Stomach smooth muscle (tissue), 2 donors: ENCODE data around the gene RESF1.

Experiments
- H3K27ac ChIP-seq: one replicate; pipeline ENCODE4 v1.7.0; 2013; ENCODE audit warnings: mild to moderate bottlenecking, low read length, inconsistent platforms
- H3K27me3 ChIP-seq, 2 donors: one replicate each; pipeline ENCODE4 v1.7.0; 2013; ENCODE audit warnings: low read length in 2 of 2; ENCODE audit not compliant: insufficient read depth in 2 of 2, control insufficient read depth in 1 of 2
- H3K36me3 ChIP-seq, 2 donors: one replicate each; pipeline ENCODE4 v1.7.0; 2013; ENCODE audit warnings: low read length in 2 of 2; ENCODE audit not compliant: control insufficient read depth in 2 of 2, insufficient read depth in 2 of 2
- H3K4me1 ChIP-seq: one replicate; pipeline ENCODE4 v1.7.0; 2013; ENCODE audit warnings: low read length; ENCODE audit not compliant: control insufficient read depth, insufficient read depth
- H3K4me3 ChIP-seq, 2 donors: one replicate each; pipeline ENCODE4 v1.7.0; 2013; ENCODE audit warnings: low read length in 2 of 2
- H3K9ac ChIP-seq, 2 donors: one replicate each; pipeline ENCODE4 v1.7.0; 2013; ENCODE audit warnings: low read length in 2 of 2, mild to moderate bottlenecking in 1 of 2
- H3K9me3 ChIP-seq, 2 donors: one replicate each; pipeline ENCODE4 v1.7.0; 2013; ENCODE audit warnings: low read length in 2 of 2; ENCODE audit not compliant: control insufficient read depth in 2 of 2
- donor health status: healthy.
- donor health status: Pancreatic carcinoma.

Gene RESF1

GRCh38 chr12:31961137-31961536, 1.9 kb downstream of the RESF1 start:
- Histone ChIP-seq H3K27me3 (no peaks in the 10 kb centered on the region), H3K9ac (peak overlapping the region; percentile 1 to 60), H3K36me3 (peaks cover 0 to 6% of the 10 kb centered on the region in 2 donors), H3K4me3 (peak overlapping the region; percentile 41 to 86), H3K9me3 (no peaks in the 10 kb centered on the region), H3K27ac (no peak overlapping the region), H3K4me1 (peaks cover 5% of the 10 kb centered on the region)

GRCh38 chr12:31962076-31962475, 2.9 kb downstream of the RESF1 start:
- H3K27me3 ChIP-seq, result no peaks in the 10 kb centered on the region
- H3K36me3 ChIP-seq, result peaks cover 0 to 6% of the 10 kb centered on the region in 2 donors
- H3K4me3 ChIP-seq, result no peak overlapping the region
- no peak overlapping the region for H3K9ac ChIP-seq
- H3K4me1 ChIP-seq, result peaks cover 11% of the 10 kb centered on the region
- H3K27ac ChIP-seq, result no peak overlapping the region
- no peaks in the 10 kb centered on the region for H3K9me3 ChIP-seq

- no peaks in the 10 kb centered on the region for H3K27me3 ChIP-seq
- peaks cover 6% of the 10 kb centered on the region for H3K4me1 ChIP-seq
- H3K27ac ChIP-seq, result no peak overlapping the region
- peaks cover 0 to 7% of the 10 kb centered on the region in 2 donors for H3K36me3 ChIP-seq
- no peaks in the 10 kb centered on the region for H3K9me3 ChIP-seq
- no peak overlapping the region for H3K4me3 ChIP-seq
- no peak overlapping the region for H3K9ac ChIP-seq
Observed at GRCh38 chr12:31964280-31964679, 5.1 kb downstream of the RESF1 start.

GRCh38 chr12:31965090-31965489, 5.9 kb downstream of the RESF1 start:
- no peak overlapping the region for H3K4me3 ChIP-seq
- H3K9me3 ChIP-seq, result no peaks in the 10 kb centered on the region
- H3K4me1 ChIP-seq, result peaks cover 6% of the 10 kb centered on the region
- H3K36me3 ChIP-seq, result peaks cover 0 to 7% of the 10 kb centered on the region in 2 donors
- no peaks in the 10 kb centered on the region for H3K27me3 ChIP-seq
- H3K9ac ChIP-seq, result no peak overlapping the region
- no peak overlapping the region for H3K27ac ChIP-seq

- Histone ChIP-seq H3K27ac (no peak overlapping the region), H3K9ac (no peak overlapping the region), H3K9me3 (no peaks in the 10 kb centered on the region), H3K4me3 (no peak overlapping the region), H3K4me1 (peaks cover 6% of the 10 kb centered on the region), H3K27me3 (no peaks in the 10 kb centered on the region), H3K36me3 (peaks cover 9 to 14% of the 10 kb centered on the region in 2 donors)
Observed at GRCh38 chr12:31966558-31967205, 7.5 kb downstream of the RESF1 start.

GRCh38 chr12:31967539-31967938, 8.3 kb downstream of the RESF1 start:
- Histone ChIP-seq H3K9ac (no peak overlapping the region), H3K4me3 (no peak overlapping the region), H3K27me3 (no peaks in the 10 kb centered on the region), H3K4me1 (peaks cover 6% of the 10 kb centered on the region), H3K27ac (no peak overlapping the region), H3K36me3 (peaks cover 13 to 16% of the 10 kb centered on the region in 2 donors), H3K9me3 (no peaks in the 10 kb centered on the region)

- no peak overlapping the region for H3K4me3 ChIP-seq
- peaks cover 21 to 28% of the 10 kb centered on the region in 2 donors for H3K36me3 ChIP-seq
- no peaks in the 10 kb centered on the region for H3K9me3 ChIP-seq
- H3K27ac ChIP-seq, result no peak overlapping the region
- H3K4me1 ChIP-seq, result peaks cover 6% of the 10 kb centered on the region
- no peaks in the 10 kb centered on the region for H3K27me3 ChIP-seq
- no peak overlapping the region for H3K9ac ChIP-seq
Observed at GRCh38 chr12:31970199-31970598, 11.0 kb downstream of the RESF1 start.

GRCh38 chr12:31973818-31974217, 14.6 kb downstream of the RESF1 start:
- Histone ChIP-seq H3K27ac (no peak overlapping the region), H3K36me3 (peaks cover 21 to 34% of the 10 kb centered on the region in 2 donors), H3K9me3 (peaks cover 0 to 7% of the 10 kb centered on the region in 2 donors), H3K9ac (no peak overlapping the region), H3K4me3 (no peak overlapping the region), H3K27me3 (no peaks in the 10 kb centered on the region), H3K4me1 (no peaks in the 10 kb centered on the region)

GRCh38 chr12:31974673-31975072, 15.5 kb downstream of the RESF1 start:
- H3K27ac ChIP-seq, result no peak overlapping the region
- H3K27me3 ChIP-seq, result no peaks in the 10 kb centered on the region
- H3K4me1 ChIP-seq, result no peaks in the 10 kb centered on the region
- H3K9me3 ChIP-seq, result peaks cover 0 to 7% of the 10 kb centered on the region in 2 donors
- peaks cover 25 to 38% of the 10 kb centered on the region in 2 donors for H3K36me3 ChIP-seq
- H3K4me3 ChIP-seq, result no peak overlapping the region
- no peak overlapping the region for H3K9ac ChIP-seq

- no peaks in the 10 kb centered on the region for H3K27me3 ChIP-seq
- H3K27ac ChIP-seq, result no peak overlapping the region
- H3K4me1 ChIP-seq, result no peaks in the 10 kb centered on the region
- H3K4me3 ChIP-seq, result no peak overlapping the region
- H3K9me3 ChIP-seq, result no peaks in the 10 kb centered on the region
- peaks cover 11 to 14% of the 10 kb centered on the region in 2 donors for H3K36me3 ChIP-seq
- H3K9ac ChIP-seq, result no peak overlapping the region
Observed at GRCh38 chr12:31984806-31985591, 25.8 kb downstream of the RESF1 start.

- Histone ChIP-seq H3K4me3 (no peak overlapping the region), H3K9ac (no peak overlapping the region), H3K4me1 (no peaks in the 10 kb centered on the region), H3K27me3 (no peaks in the 10 kb centered on the region), H3K27ac (no peak overlapping the region), H3K36me3 (peaks cover 10 to 13% of the 10 kb centered on the region in 2 donors), H3K9me3 (no peaks in the 10 kb centered on the region)
Observed at GRCh38 chr12:31985832-31986231, 26.6 kb downstream of the RESF1 start.
